Heart left ventricle (tissue), 16 donors: Measurements from ENCODE around the gene SLC16A10. TPM values are rescaled to one million over a fixed set of nuclear protein-coding genes. Genes with fewer than 3 reads are reported as not detected.

ENCODE experiments used
- ATAC-seq, 4 donors: fragments of 200-7000 bp; cut with Tn5 transposase; one replicate each; pipeline ENCODE4 v1.9.1; 2020 to 2022; ENCODE audit warnings: moderate library complexity in 4 of 4, mild to moderate bottlenecking in 3 of 4, moderate number of reproducible peaks in 1 of 4
- DNase-seq, 5 donors: peaks; one replicate each; pipeline ENCODE4 v3.0.0-alpha.2; 2020
- H3K27ac ChIP-seq, 12 donors: fragments of 200-600 bp; sonication (generic) in 4 of 12; one replicate each; pipeline versions ENCODE4 v1.5.0 to v1.8.0; 2016 to 2022; ENCODE audit warnings: mild to moderate bottlenecking in 2 of 12
- H3K27me3 ChIP-seq, 9 donors: fragments of 200-600 bp; sonication (generic) in 2 of 9; one replicate each; pipeline versions ENCODE4 v1.5.1 to v1.8.0; 2016 to 2022; ENCODE audit warnings: mild to moderate bottlenecking in 3 of 9
- H3K36me3 ChIP-seq, 9 donors: fragments of 200-600 bp; sonication (generic) in 2 of 9; one replicate each; pipeline versions ENCODE4 v1.5.0 to v1.8.0; 2018 to 2022; ENCODE audit warnings: mild to moderate bottlenecking in 2 of 9
- H3K4me1 ChIP-seq, 12 donors: fragments of 200-600 bp; sonication (generic) in 4 of 12; one replicate each; pipeline versions ENCODE4 v1.5.0 to v1.8.0; 2016 to 2022; ENCODE audit warnings: mild to moderate bottlenecking in 3 of 12
- H3K4me3 ChIP-seq, 12 donors: fragments of 200-600 bp; sonication (generic) in 4 of 12; one replicate each; pipeline versions ENCODE4 v1.5.0 to v1.8.0; 2017 to 2022; ENCODE audit warnings: mild to moderate bottlenecking in 9 of 12, moderate library complexity in 4 of 12
- H3K9me3 ChIP-seq, 12 donors: fragments of 200-600 bp; sonication (generic) in 4 of 12; one replicate each; pipeline versions ENCODE4 v1.5.0 to v1.8.0; 2016 to 2022; ENCODE audit warnings: mild to moderate bottlenecking in 1 of 12
- CTCF ChIP-seq, 12 donors: fragments of 200-600 bp; sonication (generic) in 4 of 12; IDR thresholded peaks; one replicate each; pipeline versions ENCODE4 v1.5.0 to v1.8.0; 2018 to 2022; ENCODE audit warnings: antibody characterized with exemption in 12 of 12, mild to moderate bottlenecking in 5 of 12
- POLR2A ChIP-seq, 2 donors: fragments of 450-650 bp; IDR thresholded peaks; one replicate each; pipeline ENCODE4 v1.6.1; 2017; ENCODE audit warnings: antibody characterized with exemption in 2 of 2, mild to moderate bottlenecking in 2 of 2, moderate library complexity in 2 of 2
- WGBS, 4 donors: extraction: QIAGEN DNeasy Blood & Tissue Kit in 2 of 4; methylation state at CpG; one replicate each; pipeline versions ENCODE4 v1.1.5 to v1.1.7; 2013 to 2018; 5-methylcytosine and 5-hydroxymethylcytosine counted together
- intact Hi-C, 10 donors: fragments of 100-400 bp; cut with DNase I; formaldehyde crosslinking; loops; one replicate each; pipeline versions ENCODE4 v1.11.1 to v1.14.2; 2022
- polyA plus RNA-seq, 2 donors: library from polyadenylated mRNA; stranded (reverse); fragments of 200-250 nt; gene quantifications; one replicate each; pipeline ENCODE4 v1.2.3, GENCODE V29; 2013
- total RNA-seq, 9 donors: library from RNA; depleted of rRNA in 2 of 9; stranded (reverse); fragments of >200 nt in 2 of 9; fragmentation: NEBNext Ultra II Directional in 3 of 9; extraction: Animal tissue kit (Norgen Biotek cat#: 25700) in 3 of 9; gene quantifications; one replicate each; pipeline versions ENCODE4 v1.1.0 to v1.2.4, GENCODE V29; 2016 to 2023
- donor health status: ischemic (EF 13 %, LVEDD 7.1; RV severe dilation, severe dysfunction).
- donor health status: healthy with polysubstance abuse.
- donor health status: DM: no; HTN: yes; CAD: no.
- donor health status: DM: no; HTN: no; CAD: no.
- donor health status: ischemic (EF 25% LVEDD 6.9; RV normal size, moderate dysfunction).
- donor health status: ischemic (EF 25% LVEDD 5.7; RV mildly dilated, moderate dysfunction).
- donor health status: healthy.
- donor health status: DM: yes; HTN: yes; CAD: no.
- donor health status: ischemic (EF 35%, LVEDD 5.7; RV mildly dilated, moderate dysfunction).
- donor health status: nonischemic (EF 11% LVEDD 7.7; RV severe dilation, severe dysfunction).
- donor health status: DM: yes; HTN: yes; CAD: no.
- donor health status: PGD.
- donor health status: ischemic (EF 29% LVEDD 5.4; RV normal size, mild dysfunction).
- donor health status: nonischemic (EF 23%, LVEDD 6.1; RV moderate dilation, normal function).

SLC16A10 gene
- total and polyA plus RNA-seq, 11 donors, result 1.9 to 16.7 (median 6.6) TPM

GRCh38 chr6:111172563-111172962 is 85.3 kb downstream of the SLC16A10 start:
- WGBS, 4 donors, result 75 to 83% (median 78%) methylated on average over 4 of the region's 4 CpGs
- DNase-seq, result no peak
- intact Hi-C loops, result no loop called here
- TF ChIP-seq POLR2A (IDR thresholded peaks at IDR 0.05) (no peak), CTCF (IDR thresholded peaks at IDR 0.05) (no peak)
- Histone ChIP-seq H3K36me3 (no peaks in the 10 kb centered on the region), H3K4me3 (no peak overlapping the region), H3K9me3 (no peaks in the 10 kb centered on the region), H3K27me3 (no peaks in the 10 kb centered on the region), H3K27ac (no peak overlapping the region), H3K4me1 (peaks cover 0 to 4% (median 0%) of the 10 kb centered on the region in 12 donors)
- no peak for ATAC-seq

GRCh38 chr6:111173341-111173740 is 86.0 kb downstream of the SLC16A10 start:
- H3K27ac ChIP-seq, result no peak overlapping the region

GRCh38 chr6:111173946-111174345 is 86.6 kb downstream of the SLC16A10 start:
- DNase-seq (no peak), ATAC-seq (no peak)
- Histone ChIP-seq H3K4me1 (peaks cover 0 to 4% (median 0%) of the 10 kb centered on the region in 12 donors), H3K27ac (no peak overlapping the region), H3K27me3 (no peaks in the 10 kb centered on the region), H3K9me3 (no peaks in the 10 kb centered on the region), H3K36me3 (no peaks in the 10 kb centered on the region), H3K4me3 (no peak overlapping the region)
- intact Hi-C loops, result no loop called here
- WGBS, 4 donors, result 50 to 59% (median 55%) methylated on average over 3 of the region's 3 CpGs
- TF ChIP-seq POLR2A (IDR thresholded peaks at IDR 0.05) (no peak), CTCF (IDR thresholded peaks at IDR 0.05) (no peak)

More at GRCh38 chr6:111173341-111173740, 86.0 kb downstream of the SLC16A10 start:
- H3K4me1 ChIP-seq, result peaks cover 0 to 4% (median 0%) of the 10 kb centered on the region in 12 donors
- ATAC-seq (no peak), DNase-seq (no peak)
- 76 to 83% (median 79%) methylated on average over 2 of the region's 2 CpGs for WGBS, 4 donors
- no peak for TF ChIP-seq CTCF (IDR thresholded peaks at IDR 0.05)
- TF ChIP-seq POLR2A (IDR thresholded peaks at IDR 0.05), result no peak
- no peaks in the 10 kb centered on the region for H3K9me3 ChIP-seq
- intact Hi-C loops, result no loop called here
- H3K27me3 ChIP-seq, result no peaks in the 10 kb centered on the region
- no peak overlapping the region for H3K4me3 ChIP-seq
- no peaks in the 10 kb centered on the region for H3K36me3 ChIP-seq

GRCh38 chr6:111175109-111175508 is 87.8 kb downstream of the SLC16A10 start:
- DNase-seq, result no peak
- 56 to 66% (median 65%) methylated on average over 2 of the region's 2 CpGs for WGBS, 4 donors
- no peak for TF ChIP-seq POLR2A (IDR thresholded peaks at IDR 0.05)
- H3K9me3 ChIP-seq, result no peaks in the 10 kb centered on the region
- H3K4me1 ChIP-seq, result peaks cover 0 to 4% (median 0%) of the 10 kb centered on the region in 12 donors
- H3K4me3 ChIP-seq, result no peak overlapping the region
- no peak overlapping the region for H3K27ac ChIP-seq
- H3K27me3 ChIP-seq, result no peaks in the 10 kb centered on the region
- no peaks in the 10 kb centered on the region for H3K36me3 ChIP-seq
- intact Hi-C loops, result no loop called here
- ATAC-seq, result no peak
